HUES64 (cell line): ENCODE data around the gene SUFU.
"Not testable (repeated sequence)": the region's sequence is repeated elsewhere in the genome, so short reads cannot be mapped to it uniquely, and the experiment has no call there.

Source experiments
- H3K27ac ChIP-seq: 2 replicates; pipeline ENCODE4 v1.7.0; 2013; ENCODE audit warnings: low read depth, low read length, inconsistent platforms
- H3K27me3 ChIP-seq: 2 replicates; pipeline ENCODE4 v1.6.1; 2013; ENCODE audit warnings: mild to moderate bottlenecking, low read length; ENCODE audit not compliant: insufficient read depth
- H3K36me3 ChIP-seq: 2 replicates; pipeline ENCODE4 v1.6.1; 2013; ENCODE audit warnings: mild to moderate bottlenecking, low read length; ENCODE audit not compliant: insufficient read depth
- H3K4me1 ChIP-seq: 2 replicates; pipeline ENCODE4 v1.6.1; 2013; ENCODE audit warnings: mild to moderate bottlenecking, low read length, moderate library complexity; ENCODE audit not compliant: insufficient read depth
- H3K4me3 ChIP-seq: 2 replicates; pipeline ENCODE4 v1.5.1; 2013; ENCODE audit warnings: mild to moderate bottlenecking, low read length, moderate library complexity
- H3K9ac ChIP-seq: 2 replicates; pipeline ENCODE4 v1.6.1; 2013; ENCODE audit warnings: mild to moderate bottlenecking, low read depth, low read length
- H3K9me3 ChIP-seq: 2 replicates; pipeline ENCODE4 v1.6.1; 2013; ENCODE audit warnings: low read depth, low read length; ENCODE audit not compliant: insufficient read depth
- WGBS: fragments of 150-250, 120-280 bp; methylation state at CpG from one replicate; pipeline ENCODE4 v1.1.7; 2013; ENCODE audit warnings: missing lambda C conversion rate; 5-methylcytosine and 5-hydroxymethylcytosine counted together

The SUFU gene

GRCh38 chr10:102515724-102516123 is 12.0 kb downstream of the SUFU start:
- Histone ChIP-seq H3K27me3 (no peaks in the 10 kb centered on the region), H3K9me3 (no peaks in the 10 kb centered on the region), H3K4me1 (no peaks in the 10 kb centered on the region), H3K4me3 (no peak overlapping the region), H3K9ac (no peak overlapping the region), H3K36me3 (peaks cover 21% of the 10 kb centered on the region; the same call in 1 of the 2 replicates), H3K27ac (no peak overlapping the region)
- WGBS = 94% methylated on average over 3 of the region's 3 CpGs

- 92% methylated on average over 3 of the region's 3 CpGs for WGBS
- Histone ChIP-seq H3K27ac (no peak overlapping the region), H3K9me3 (no peaks in the 10 kb centered on the region), H3K36me3 (peaks cover 8% of the 10 kb centered on the region; the same call in 1 of the 2 replicates), H3K4me1 (no peaks in the 10 kb centered on the region), H3K4me3 (no peak overlapping the region), H3K27me3 (no peaks in the 10 kb centered on the region), H3K9ac (no peak overlapping the region)
These were observed 13.8 kb downstream of the SUFU start for GRCh38 chr10:102517553-102517952.

- H3K9me3 ChIP-seq = no peaks in the 10 kb centered on the region
- peaks cover 4% of the 10 kb centered on the region; the same call in 1 of the 2 replicates for H3K36me3 ChIP-seq
- H3K9ac ChIP-seq = no peak overlapping the region
- H3K27ac ChIP-seq = no peak overlapping the region
- 96% methylated on average over 12 of the region's 12 CpGs for WGBS
- H3K4me3 ChIP-seq = no peak overlapping the region
- no peaks in the 10 kb centered on the region for H3K4me1 ChIP-seq
- no peaks in the 10 kb centered on the region for H3K27me3 ChIP-seq
These were observed 15.6 kb downstream of the SUFU start for GRCh38 chr10:102519246-102519825.

GRCh38 chr10:102522874-102523249 is 19.1 kb downstream of the SUFU start:
- no peaks in the 10 kb centered on the region for H3K27me3 ChIP-seq
- no peaks in the 10 kb centered on the region; the same call in 1 of the 2 replicates for H3K36me3 ChIP-seq
- no peaks in the 10 kb centered on the region for H3K9me3 ChIP-seq
- WGBS = 93% methylated on average over 1 of the region's 1 CpG
- no peaks in the 10 kb centered on the region for H3K4me1 ChIP-seq
- H3K27ac ChIP-seq = no peak overlapping the region
- no peak overlapping the region for H3K9ac ChIP-seq
- H3K4me3 ChIP-seq = no peak overlapping the region

GRCh38 chr10:102523250-102524029 is 19.7 kb downstream of the SUFU start:
- H3K27ac ChIP-seq = no peak overlapping the region
- H3K36me3 ChIP-seq = no peaks in the 10 kb centered on the region; the same call in 1 of the 2 replicates
- WGBS = 89% methylated on average over 7 of the region's 7 CpGs
- no peak overlapping the region for H3K9ac ChIP-seq
- H3K4me1 ChIP-seq = no peaks in the 10 kb centered on the region
- no peak overlapping the region for H3K4me3 ChIP-seq
- no peaks in the 10 kb centered on the region for H3K27me3 ChIP-seq
- H3K9me3 ChIP-seq = no peaks in the 10 kb centered on the region

- no peaks in the 10 kb centered on the region for H3K27me3 ChIP-seq
- no peaks in the 10 kb centered on the region for H3K9me3 ChIP-seq
- no peak overlapping the region for H3K4me3 ChIP-seq
- 98% methylated on average over 4 of the region's 4 CpGs for WGBS
- no peaks in the 10 kb centered on the region; the same call in 1 of the 2 replicates for H3K36me3 ChIP-seq
- H3K27ac ChIP-seq = no peak overlapping the region
- H3K9ac ChIP-seq = no peak overlapping the region
- no peaks in the 10 kb centered on the region for H3K4me1 ChIP-seq
These were observed 21.0 kb downstream of the SUFU start for GRCh38 chr10:102524746-102525145.

GRCh38 chr10:102527546-102527945 is 23.8 kb downstream of the SUFU start:
- H3K36me3 ChIP-seq = no peaks in the 10 kb centered on the region; the same call in 1 of the 2 replicates
- H3K27me3 ChIP-seq = no peaks in the 10 kb centered on the region
- no peak overlapping the region for H3K4me3 ChIP-seq
- 88% methylated on average over 2 of the region's 2 CpGs for WGBS
- H3K4me1 ChIP-seq = no peaks in the 10 kb centered on the region
- H3K27ac ChIP-seq = no peak overlapping the region
- H3K9me3 ChIP-seq = no peaks in the 10 kb centered on the region
- no peak overlapping the region for H3K9ac ChIP-seq

GRCh38 chr10:102534333-102534732 is 30.6 kb downstream of the SUFU start:
- Histone ChIP-seq H3K4me3 (no peak overlapping the region), H3K27me3 (no peaks in the 10 kb centered on the region), H3K4me1 (no peaks in the 10 kb centered on the region), H3K9ac (no peak overlapping the region), H3K36me3 (no peaks in the 10 kb centered on the region), H3K27ac (no peak overlapping the region), H3K9me3 (no peaks in the 10 kb centered on the region)
- 95% methylated on average over 13 of the region's 13 CpGs for WGBS

- H3K4me3 ChIP-seq, H3K36me3 ChIP-seq, H3K4me1 ChIP-seq, H3K9ac ChIP-seq, H3K27ac ChIP-seq, H3K9me3 ChIP-seq, H3K27me3 ChIP-seq: not testable (repeated sequence)
- WGBS = 96% methylated on average over 9 of the region's 9 CpGs
These were observed 31.2 kb downstream of the SUFU start for GRCh38 chr10:102534966-102535365.

- Histone ChIP-seq H3K27me3 (no peaks in the 10 kb centered on the region), H3K9ac (no peak overlapping the region), H3K36me3 (no peaks in the 10 kb centered on the region), H3K4me1 (no peaks in the 10 kb centered on the region), H3K27ac (no peak overlapping the region), H3K9me3 (no peaks in the 10 kb centered on the region), H3K4me3 (no peak overlapping the region)
- WGBS = 95% methylated on average over 7 of the region's 7 CpGs
These were observed 31.8 kb downstream of the SUFU start for GRCh38 chr10:102535481-102536147.

GRCh38 chr10:102537367-102537766 is 33.6 kb downstream of the SUFU start:
- Histone ChIP-seq H3K4me3 (no peak overlapping the region), H3K27ac (no peak overlapping the region), H3K4me1 (no peaks in the 10 kb centered on the region), H3K27me3 (no peaks in the 10 kb centered on the region), H3K36me3 (no peaks in the 10 kb centered on the region), H3K9ac (no peak overlapping the region), H3K9me3 (no peaks in the 10 kb centered on the region)
